CD4-positive, alpha-beta T cell (primary cell): ENCODE results near the gene CARM1. TPM values are rescaled to one million over a fixed set of nuclear protein-coding genes. Genes with fewer than 3 reads are reported as not detected.
"Not testable (repeated sequence)": the region's sequence is repeated elsewhere in the genome, so short reads cannot be mapped to it uniquely, and the experiment has no call there.

ENCODE experiments used
- ATAC-seq: fragments of 200-7000 bp; cut with Tn5 transposase; one replicate; pipeline ENCODE4 v1.10.0; 2022; ENCODE audit warnings: mild to moderate bottlenecking; ENCODE audit not compliant: poor library complexity
- CTCF ChIA-PET: fragments of 350-600 bp; sonication (Branson Sonifier 250); formaldehyde crosslinking; loops from one replicate; lab custom pipeline; 2021; ENCODE audit warnings: antibody characterized with exemption, inconsistent platforms; lab: Charles Lee
- POLR2A ChIA-PET: fragments of 350-600 bp; sonication (Branson Sonifier 250); formaldehyde crosslinking; loops from one replicate; lab custom pipeline; 2021; ENCODE audit warnings: antibody characterized with exemption, inconsistent platforms; lab: Charles Lee
- DNase-seq, 14 experiments: peaks; one replicate each; pipeline ENCODE4 v3.0.0-alpha.2; 2013 to 2020; ENCODE audit warnings: mixed read lengths in 2 of 14
- H3K27ac ChIP-seq, 2 donors: one replicate each; pipeline versions ENCODE4 v1.5.1 to v1.7.0; 2013; ENCODE audit warnings: low read length in 2 of 2, low read depth in 1 of 2, mild to moderate bottlenecking in 1 of 2
- H3K27me3 ChIP-seq, 2 experiments: 1 replicate in 1 of 2; 2 replicates in 1 of 2; pipeline versions ENCODE4 v1.6.1 to v1.7.0; 2013; ENCODE audit warnings: low read length in 2 of 2, control low read depth in 1 of 2, mild to moderate bottlenecking in 1 of 2, moderate library complexity in 1 of 2; ENCODE audit not compliant: insufficient read depth in 2 of 2, control insufficient read depth in 1 of 2
- H3K36me3 ChIP-seq: one replicate; pipeline ENCODE4 v1.6.1; 2013; ENCODE audit warnings: low read length, control low read depth; ENCODE audit not compliant: insufficient read depth
- H3K4me1 ChIP-seq: one replicate; pipeline ENCODE4 v1.6.1; 2013; ENCODE audit warnings: low read length, control low read depth; ENCODE audit not compliant: insufficient read depth
- H3K4me3 ChIP-seq: one replicate; pipeline ENCODE4 v1.5.1; 2013; ENCODE audit warnings: mild to moderate bottlenecking, low read length, moderate library complexity
- H3K9me3 ChIP-seq, 2 experiments: 1 replicate in 1 of 2; 2 replicates in 1 of 2; pipeline versions ENCODE4 v1.6.1 to v1.7.0; 2013; ENCODE audit warnings: low read length in 2 of 2, mild to moderate bottlenecking in 2 of 2, control low read depth in 1 of 2, moderate library complexity in 1 of 2; ENCODE audit not compliant: control insufficient read depth in 1 of 2, insufficient read depth in 1 of 2
- H3K27ac Mint-ChIP-seq: one replicate; pipeline ENCODE4 v1.8.0; 2020; ENCODE audit warnings: mixed read lengths
- H3K27me3 Mint-ChIP-seq: one replicate; pipeline ENCODE4 v1.8.0; 2021; ENCODE audit warnings: mixed read lengths
- H3K36me3 Mint-ChIP-seq: one replicate; pipeline ENCODE4 v1.8.0; 2021; ENCODE audit warnings: low read depth, mixed read lengths
- H3K4me1 Mint-ChIP-seq: one replicate; pipeline ENCODE4 v1.8.0; 2021; ENCODE audit warnings: low read depth, mixed read lengths
- H3K4me3 Mint-ChIP-seq: one replicate; pipeline ENCODE4 v1.8.0; 2020; ENCODE audit warnings: mild to moderate bottlenecking, mixed read lengths
- H3K9me3 Mint-ChIP-seq: one replicate; pipeline ENCODE4 v1.8.0; 2020; ENCODE audit warnings: mixed read lengths
- CTCF ChIP-seq: fragments of 200-600 bp; IDR thresholded peaks from one replicate; pipeline ENCODE4 v1.8.0; 2022; ENCODE audit warnings: antibody characterized with exemption, mild to moderate bottlenecking
- intact Hi-C, 2 experiments: fragments of 100-400 bp; cut with DNase I in 1 of 2; cut with micrococcal nuclease in 1 of 2; formaldehyde crosslinking; loops; one replicate each; pipeline versions ENCODE4 v1.15.1 to v1.9.0; 2023 to 2025; cut with DNase I, micrococcal nuclease
- total RNA-seq, 174 experiments: library from RNA in 2 of 174; stranded (reverse) in 2 of 174; gene quantifications; one replicate each; pipeline ENCODE4 v1.2.3 and lab custom pipeline; 2021 to 2026

The CARM1 gene
- total RNA-seq, 2 experiments from 2014 or later, result 17.5 to 18.0 TPM

- peaks cover 9% of the 10 kb centered on the region for H3K36me3 Mint-ChIP-seq
- no peaks in the 10 kb centered on the region for H3K27me3 ChIP-seq
- ChIA-PET CTCF (interaction anchor here (0.6 to 1.4 kb wide), 13 partner anchors 8 to 394 kb away, joined by 3 to 11 read pairs (median 4); partner anchors contain the start of genes TIMM29 and YIPF2), POLR2A (interaction anchor here (0.5 to 1.0 kb wide), 3 partner anchors 64 to 178 kb away, joined by 3 to 4 read pairs (median 4); no protein-coding TSS in a partner anchor)
- peak; percentile 66 for TF ChIP-seq CTCF
- peaks cover 4% of the 10 kb centered on the region for H3K4me1 Mint-ChIP-seq
- no peak overlapping the region for H3K27ac ChIP-seq
- peak; percentile 93 for ATAC-seq
- no peak overlapping the region for H3K27ac Mint-ChIP-seq
- H3K27me3 Mint-ChIP-seq, result no peaks in the 10 kb centered on the region
- no peak overlapping the region for H3K4me3 ChIP-seq
- H3K36me3 ChIP-seq, result peaks cover 9% of the 10 kb centered on the region
- no peak overlapping the region for H3K4me3 Mint-ChIP-seq
- H3K4me1 ChIP-seq, result peaks cover 6% of the 10 kb centered on the region
- intact Hi-C loops, result loop anchor here (2.0 to 10.0 kb wide), 4 partner anchors 48 to 196 kb away; no protein-coding TSS in a partner anchor
- DNase-seq, result peak in 6 of 14 experiments; percentile 11 to 78 (median 52)
- H3K9me3 ChIP-seq, result no peaks in the 10 kb centered on the region
- no peaks in the 10 kb centered on the region for H3K9me3 Mint-ChIP-seq
Measured at GRCh38 chr19:10936661-10937084, 65.3 kb downstream of the CARM1 start.

GRCh38 chr19:10941649-10942048 lies 70.3 kb downstream of the CARM1 start:
- not testable (repeated sequence) for H3K4me3 Mint-ChIP-seq, H3K27me3 ChIP-seq, H3K27ac Mint-ChIP-seq, H3K9me3 Mint-ChIP-seq, ATAC-seq, H3K27ac ChIP-seq, H3K4me1 Mint-ChIP-seq, DNase-seq, H3K4me1 ChIP-seq, H3K27me3 Mint-ChIP-seq, H3K36me3 Mint-ChIP-seq, H3K36me3 ChIP-seq, H3K9me3 ChIP-seq, H3K4me3 ChIP-seq
- ChIA-PET CTCF (interaction anchor here (1.0 to 1.6 kb wide), 14 partner anchors 9 to 94 kb away, joined by 3 to 19 read pairs (median 5); no protein-coding TSS in a partner anchor), POLR2A (interaction anchor here (1.7 kb wide), 1 partner anchor 20 kb away, joined by 7 read pairs; the partner anchor contains the start of gene SMARCA4)
- intact Hi-C loops, result loop anchor here (2.0 to 5.0 kb wide), 3 partner anchors 21 to 263 kb away; no protein-coding TSS in a partner anchor

GRCh38 chr19:10943412-10943811 lies 72.1 kb downstream of the CARM1 start:
- H3K9me3 ChIP-seq, H3K36me3 Mint-ChIP-seq, H3K4me3 ChIP-seq, CTCF ChIA-PET, H3K4me1 ChIP-seq, H3K36me3 ChIP-seq, H3K27ac ChIP-seq, H3K4me3 Mint-ChIP-seq, H3K9me3 Mint-ChIP-seq, H3K27ac Mint-ChIP-seq, H3K27me3 Mint-ChIP-seq, ATAC-seq, H3K27me3 ChIP-seq, H3K4me1 Mint-ChIP-seq, DNase-seq, POLR2A ChIA-PET: not testable (repeated sequence)
- intact Hi-C loops, result loop anchor here (2.0 to 5.0 kb wide), 3 partner anchors 19 to 261 kb away; no protein-coding TSS in a partner anchor

GRCh38 chr19:10945264-10945663 lies 73.9 kb downstream of the CARM1 start:
- Mint-ChIP-seq H3K36me3 (no peaks in the 10 kb centered on the region), H3K27me3 (no peaks in the 10 kb centered on the region), H3K27ac (no peak overlapping the region), H3K4me3 (no peak overlapping the region), H3K4me1 (peaks cover 5% of the 10 kb centered on the region), H3K9me3 (no peaks in the 10 kb centered on the region)
- DNase-seq (no peak), ATAC-seq (no peak)
- H3K4me3 ChIP-seq, result no peak overlapping the region
- CTCF ChIA-PET, result interaction anchor here (1.1 kb wide), 1 partner anchor 90 kb away, joined by 4 read pairs; no protein-coding TSS in a partner anchor
- no peak for TF ChIP-seq CTCF
- no peaks in the 10 kb centered on the region for H3K9me3 ChIP-seq
- POLR2A ChIA-PET, result no interaction called here
- no peaks in the 10 kb centered on the region for H3K27me3 ChIP-seq
- intact Hi-C loops, result no loop called here
- no peaks in the 10 kb centered on the region for H3K36me3 ChIP-seq
- H3K4me1 ChIP-seq, result peaks cover 4% of the 10 kb centered on the region
- no peak overlapping the region for H3K27ac ChIP-seq
